ENCODE results near the gene GYG1. TPM values are rescaled to one million over a fixed set of nuclear protein-coding genes. Genes with fewer than 3 reads are reported as not detected.

The GYG1 gene
- total and polyA plus RNA-seq, 2 of the 4 experiments (the other 2 are of a cell fraction) = 48.4 to 90.3 TPM

DNA sequence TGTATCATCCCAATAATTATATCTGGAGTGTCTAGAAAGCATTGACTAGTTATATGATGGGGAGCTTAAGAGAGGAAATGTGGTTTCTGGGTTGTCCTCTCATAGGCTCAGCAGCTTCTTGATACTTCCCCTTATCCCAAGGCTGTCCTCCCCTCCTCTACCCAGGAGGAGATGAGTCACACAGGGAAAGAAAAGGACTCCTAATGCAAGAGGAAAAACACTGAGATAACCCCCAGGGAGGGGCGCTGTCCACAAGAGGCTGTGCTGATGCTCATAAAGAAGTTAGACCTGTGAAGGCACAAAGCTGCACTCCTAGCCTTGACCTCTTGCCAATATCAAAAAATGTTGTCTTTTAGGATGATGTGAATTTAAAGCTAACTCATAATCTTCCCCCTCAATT, 28.8 kb upstream of the GYG1 start:
- Histone ChIP-seq H4K8ac (ENCODE audit: low read depth in 2 of 2, low read length in 2 of 2) (no peak overlapping the region), H3K27ac (ENCODE audit: insufficient read depth, low read length) (no peak overlapping the region), H3K36me3 (ENCODE audit: control insufficient read depth, insufficient read depth, low read length) (no peaks in the 10 kb centered on the region), H3K4ac (ENCODE audit: low read depth, low read length) (no peak overlapping the region), H3K14ac (replicated peaks; ENCODE audit: low read depth, low read length) (no peak overlapping the region), H4K20me1 (ENCODE audit: insufficient read depth, low read length) (no peaks in the 10 kb centered on the region), H2AK5ac (ENCODE audit: low read depth, low read length) (no peak overlapping the region), H3K9me1 (ENCODE audit: insufficient read depth, low read length) (no peaks in the 10 kb centered on the region), H3K9ac (ENCODE audit: low read depth, low read length) (no peak overlapping the region), H3K4me2 (ENCODE audit: low read depth, low read length) (no peak overlapping the region), H2AFZ (replicated peaks; ENCODE audit: low read length, poor library complexity) (no peak overlapping the region), H3K27me3 (ENCODE audit: control insufficient read depth, insufficient read depth, low read length) (no peaks in the 10 kb centered on the region), H2BK120ac (ENCODE audit: low read depth, low read length) (no peak overlapping the region), H3K79me1 (ENCODE audit: low read depth in 1 of 2, low read length in 2 of 2) (no peaks in the 10 kb centered on the region), H2BK15ac (ENCODE audit: low read depth, low read length) (no peak overlapping the region), H2BK5ac (ENCODE audit: low read depth, low read length, poor library complexity, severe bottlenecking) (no peak overlapping the region), H3K9me3 (ENCODE audit: control insufficient read depth, insufficient read depth, low read length) (no peaks in the 10 kb centered on the region), H3K56ac (ENCODE audit: extremely low read depth, insufficient read depth, low read length) (no peak overlapping the region), H4K5ac (ENCODE audit: low read depth, low read length) (no peak overlapping the region), H4K91ac (ENCODE audit: insufficient read depth, low read depth, low read length) (no peak overlapping the region), H2AK9ac (replicated peaks; ENCODE audit: low read depth, low read length, poor library complexity) (no peak overlapping the region), H3K18ac (ENCODE audit: low read depth, low read length) (no peak overlapping the region), H2BK20ac (ENCODE audit: low read depth, low read length) (no peak overlapping the region), H3K4me1 (ENCODE audit: control insufficient read depth, insufficient read depth, low read length) (no peaks in the 10 kb centered on the region), H3K4me3 (ENCODE audit: insufficient read depth, low read depth, low read length) (no peak overlapping the region), H3K23ac (ENCODE audit: low read depth, low read length) (no peak overlapping the region)
- ChIA-PET CTCF (interaction anchor here (0.6 to 1.7 kb wide), 8 partner anchors 9 to 313 kb away, joined by 3 to 6 read pairs (median 3); no protein-coding TSS in a partner anchor), POLR2A (ENCODE audit: unreplicated experiment) (no interaction called here)
- no TSS peak for BruUV-seq (replicated peaks)
- TF ChIP-seq FOS (IDR thresholded peaks at IDR 0.05; ENCODE audit: low read depth, low read length) (peak; percentile 38; the same call in 1 of the 2 replicates), RCOR1 (IDR thresholded peaks at IDR 0.05; ENCODE audit: insufficient replicate concordance, low read length) (peak; percentile 33), BHLHE40 (IDR thresholded peaks at IDR 0.05; ENCODE audit: low read depth, low read length) (no peak), MAFK (IDR thresholded peaks at IDR 0.05; ENCODE audit: low read depth, low read length) (no peak), MAZ (IDR thresholded peaks at IDR 0.05; ENCODE audit: borderline replicate concordance, low read depth, low read length) (peak; percentile 92), POLR2A (IDR thresholded peaks at IDR 0.05; ENCODE audit: low read depth, low read length) (no peak), CEBPB (IDR thresholded peaks at IDR 0.05; ENCODE audit: low read depth, low read length) (0 out of 2 replicates have a peak, but pooled peaks have one; percentile 12), SMC3 (IDR thresholded peaks at IDR 0.05; ENCODE audit: low read depth, low read length) (peak; percentile 59), RAD21 (IDR thresholded peaks at IDR 0.05; ENCODE audit: low read length) (peak; percentile 63), NFE2L2 (IDR thresholded peaks at IDR 0.05; ENCODE audit: low read depth, low read length) (no peak), CHD1 (IDR thresholded peaks at IDR 0.05; ENCODE audit: low read depth, low read length) (no peak)
- TF ChIP-seq, protein P1, sequence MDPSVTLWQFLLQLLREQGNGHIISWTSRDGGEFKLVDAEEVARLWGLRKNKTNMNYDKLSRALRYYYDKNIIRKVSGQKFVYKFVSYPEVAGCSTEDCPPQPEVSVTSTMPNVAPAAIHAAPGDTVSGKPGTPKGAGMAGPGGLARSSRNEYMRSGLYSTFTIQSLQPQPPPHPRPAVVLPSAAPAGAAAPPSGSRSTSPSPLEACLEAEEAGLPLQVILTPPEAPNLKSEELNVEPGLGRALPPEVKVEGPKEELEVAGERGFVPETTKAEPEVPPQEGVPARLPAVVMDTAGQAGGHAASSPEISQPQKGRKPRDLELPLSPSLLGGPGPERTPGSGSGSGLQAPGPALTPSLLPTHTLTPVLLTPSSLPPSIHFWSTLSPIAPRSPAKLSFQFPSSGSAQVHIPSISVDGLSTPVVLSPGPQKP (IDR thresholded peaks at IDR 0.05; ENCODE audit: borderline replicate concordance, low read depth, low read length) = no peak
- TF ChIP-seq, protein P2, sequence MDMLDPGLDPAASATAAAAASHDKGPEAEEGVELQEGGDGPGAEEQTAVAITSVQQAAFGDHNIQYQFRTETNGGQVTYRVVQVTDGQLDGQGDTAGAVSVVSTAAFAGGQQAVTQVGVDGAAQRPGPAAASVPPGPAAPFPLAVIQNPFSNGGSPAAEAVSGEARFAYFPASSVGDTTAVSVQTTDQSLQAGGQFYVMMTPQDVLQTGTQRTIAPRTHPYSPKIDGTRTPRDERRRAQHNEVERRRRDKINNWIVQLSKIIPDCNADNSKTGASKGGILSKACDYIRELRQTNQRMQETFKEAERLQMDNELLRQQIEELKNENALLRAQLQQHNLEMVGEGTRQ (IDR thresholded peaks at IDR 0.05; ENCODE audit: low read depth, low read length) = no peak
- TF ChIP-seq, protein P3, sequence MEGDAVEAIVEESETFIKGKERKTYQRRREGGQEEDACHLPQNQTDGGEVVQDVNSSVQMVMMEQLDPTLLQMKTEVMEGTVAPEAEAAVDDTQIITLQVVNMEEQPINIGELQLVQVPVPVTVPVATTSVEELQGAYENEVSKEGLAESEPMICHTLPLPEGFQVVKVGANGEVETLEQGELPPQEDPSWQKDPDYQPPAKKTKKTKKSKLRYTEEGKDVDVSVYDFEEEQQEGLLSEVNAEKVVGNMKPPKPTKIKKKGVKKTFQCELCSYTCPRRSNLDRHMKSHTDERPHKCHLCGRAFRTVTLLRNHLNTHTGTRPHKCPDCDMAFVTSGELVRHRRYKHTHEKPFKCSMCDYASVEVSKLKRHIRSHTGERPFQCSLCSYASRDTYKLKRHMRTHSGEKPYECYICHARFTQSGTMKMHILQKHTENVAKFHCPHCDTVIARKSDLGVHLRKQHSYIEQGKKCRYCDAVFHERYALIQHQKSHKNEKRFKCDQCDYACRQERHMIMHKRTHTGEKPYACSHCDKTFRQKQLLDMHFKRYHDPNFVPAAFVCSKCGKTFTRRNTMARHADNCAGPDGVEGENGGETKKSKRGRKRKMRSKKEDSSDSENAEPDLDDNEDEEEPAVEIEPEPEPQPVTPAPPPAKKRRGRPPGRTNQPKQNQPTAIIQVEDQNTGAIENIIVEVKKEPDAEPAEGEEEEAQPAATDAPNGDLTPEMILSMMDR (conservative IDR thresholded peaks at IDR 0.05; ENCODE audit: low read depth, low read length) = peak; percentile 54
- dilution Hi-C loops (cut with HindIII; ENCODE audit: low sequenced_read_pairs, unreplicated experiment) = no loop called here
- in situ Hi-C loops (cut with MboI; ENCODE audit: low sequenced_read_pairs) = loop anchor here (25.0 kb wide), 1 partner anchor 750 kb away; no protein-coding TSS in a partner anchor
- WGBS, 2 experiments (ENCODE audit: extremely low coverage in 2 of 2, insufficient read length in 1 of 2) = no CpG with 5 or more reads among the region's 1 CpG
- intact Hi-C loops (cut with micrococcal nuclease) = loop anchor here (1.0 to 2.0 kb wide), 2 partner anchors 29 to 310 kb away; partner anchors contain the start of gene GYG1
- ATAC-seq (ENCODE audit: low read depth) (peak; percentile 99), DNase-seq (peak; percentile 88)
